ENCODE measurements around the gene ANAPC2. TPM values are rescaled to one million over a fixed set of nuclear protein-coding genes. Genes with fewer than 3 reads are reported as not detected.
A peak's percentile ranks its signal among the peaks of the same experiment; 100 is the strongest.

ANAPC2 gene
- total and polyA plus RNA-seq, 4 donors = 18.4 to 69.8 (median 44.2) TPM

DNA sequence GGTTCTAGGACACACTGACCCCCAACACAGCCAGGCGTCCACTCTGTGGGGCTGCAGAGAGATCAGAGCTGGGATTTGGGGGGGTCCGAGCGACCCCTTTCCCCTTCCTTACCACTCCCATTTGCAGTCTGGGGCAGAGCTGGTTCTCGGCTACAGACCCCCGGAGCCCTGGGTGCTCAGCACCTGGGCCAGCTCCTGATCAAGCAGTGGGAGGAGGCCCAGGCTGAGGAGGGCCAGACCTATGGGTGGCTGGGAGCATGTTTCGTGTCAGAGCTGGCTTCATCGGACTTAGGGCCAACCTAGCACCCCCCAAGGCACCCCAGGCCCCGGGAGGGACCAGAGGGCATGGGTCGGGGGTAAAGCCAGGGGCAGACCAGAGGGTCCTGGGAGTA, 41.8 kb downstream of the ANAPC2 start:
- peaks cover 81% of the 10 kb centered on the region for H3K36me3 ChIP-seq (ENCODE audit: control insufficient read depth, insufficient read depth, low read length)
- H3K4me3 ChIP-seq (ENCODE audit: low read depth, low read length) = no peak overlapping the region
- peaks cover 9% of the 10 kb centered on the region for H3K4me1 ChIP-seq (ENCODE audit: control insufficient read depth, insufficient read depth, low read length)
- WGBS (ENCODE audit: insufficient coverage) = 86% methylated on average over 4 of the region's 9 CpGs
- DNase-seq (ENCODE audit: low read depth in 4 of 6, low spot score in 6 of 6) = no peak
- H3K9me3 ChIP-seq (ENCODE audit: control insufficient read depth, insufficient read depth, low read length) = no peaks in the 10 kb centered on the region
- no peak overlapping the region for H3K27ac ChIP-seq (ENCODE audit: low read depth, low read length)
- peaks cover 2% of the 10 kb centered on the region for H3K27me3 ChIP-seq (ENCODE audit: control insufficient read depth, insufficient read depth, low read length)

GRCh38 chr9:137145731-137146526, 42.4 kb downstream of the ANAPC2 start:
- no peak for DNase-seq (ENCODE audit: low read depth in 4 of 6, low spot score in 6 of 6)
- no peak overlapping the region for H3K27ac ChIP-seq (ENCODE audit: low read depth, low read length)
- H3K27me3 ChIP-seq (ENCODE audit: control insufficient read depth, insufficient read depth, low read length) = peaks cover 4% of the 10 kb centered on the region
- peaks cover 84% of the 10 kb centered on the region for H3K36me3 ChIP-seq (ENCODE audit: control insufficient read depth, insufficient read depth, low read length)
- WGBS (ENCODE audit: insufficient coverage) = 49% methylated on average over 47 of the region's 49 CpGs
- H3K4me3 ChIP-seq (ENCODE audit: low read depth, low read length) = no peak overlapping the region
- H3K4me1 ChIP-seq (ENCODE audit: control insufficient read depth, insufficient read depth, low read length) = peaks cover 15% of the 10 kb centered on the region
- no peaks in the 10 kb centered on the region for H3K9me3 ChIP-seq (ENCODE audit: control insufficient read depth, insufficient read depth, low read length)

GRCh38 chr9:137143459-137143858, 44.9 kb downstream of the ANAPC2 start:
- Histone ChIP-seq H3K27ac (ENCODE audit: low read depth, low read length) (no peak overlapping the region), H3K4me1 (ENCODE audit: control insufficient read depth, insufficient read depth, low read length) (peaks cover 30% of the 10 kb centered on the region), H3K9me3 (ENCODE audit: control insufficient read depth, insufficient read depth, low read length) (no peaks in the 10 kb centered on the region), H3K27me3 (ENCODE audit: control insufficient read depth, insufficient read depth, low read length) (peaks cover 22% of the 10 kb centered on the region), H3K36me3 (ENCODE audit: control insufficient read depth, insufficient read depth, low read length) (peaks cover 69% of the 10 kb centered on the region), H3K4me3 (ENCODE audit: low read depth, low read length) (no peak overlapping the region)
- WGBS (ENCODE audit: insufficient coverage) = 51% methylated on average over 4 of the region's 4 CpGs
- no peak for DNase-seq (ENCODE audit: low read depth in 4 of 6, low spot score in 6 of 6)

- H3K9me3 ChIP-seq (ENCODE audit: control insufficient read depth, insufficient read depth, low read length) = no peaks in the 10 kb centered on the region
- peaks cover 57% of the 10 kb centered on the region for H3K36me3 ChIP-seq (ENCODE audit: control insufficient read depth, insufficient read depth, low read length)
- peaks cover 33% of the 10 kb centered on the region for H3K27me3 ChIP-seq (ENCODE audit: control insufficient read depth, insufficient read depth, low read length)
- peaks cover 43% of the 10 kb centered on the region for H3K4me1 ChIP-seq (ENCODE audit: control insufficient read depth, insufficient read depth, low read length)
- no peak overlapping the region for H3K27ac ChIP-seq (ENCODE audit: low read depth, low read length)
- no peak overlapping the region for H3K4me3 ChIP-seq (ENCODE audit: low read depth, low read length)
- no peak for DNase-seq (ENCODE audit: low read depth in 4 of 6, low spot score in 6 of 6)
- WGBS (ENCODE audit: insufficient coverage) = 75% methylated on average over 19 of the region's 24 CpGs
These were observed 46.1 kb downstream of the ANAPC2 start for GRCh38 chr9:137141976-137142936.

DNA sequence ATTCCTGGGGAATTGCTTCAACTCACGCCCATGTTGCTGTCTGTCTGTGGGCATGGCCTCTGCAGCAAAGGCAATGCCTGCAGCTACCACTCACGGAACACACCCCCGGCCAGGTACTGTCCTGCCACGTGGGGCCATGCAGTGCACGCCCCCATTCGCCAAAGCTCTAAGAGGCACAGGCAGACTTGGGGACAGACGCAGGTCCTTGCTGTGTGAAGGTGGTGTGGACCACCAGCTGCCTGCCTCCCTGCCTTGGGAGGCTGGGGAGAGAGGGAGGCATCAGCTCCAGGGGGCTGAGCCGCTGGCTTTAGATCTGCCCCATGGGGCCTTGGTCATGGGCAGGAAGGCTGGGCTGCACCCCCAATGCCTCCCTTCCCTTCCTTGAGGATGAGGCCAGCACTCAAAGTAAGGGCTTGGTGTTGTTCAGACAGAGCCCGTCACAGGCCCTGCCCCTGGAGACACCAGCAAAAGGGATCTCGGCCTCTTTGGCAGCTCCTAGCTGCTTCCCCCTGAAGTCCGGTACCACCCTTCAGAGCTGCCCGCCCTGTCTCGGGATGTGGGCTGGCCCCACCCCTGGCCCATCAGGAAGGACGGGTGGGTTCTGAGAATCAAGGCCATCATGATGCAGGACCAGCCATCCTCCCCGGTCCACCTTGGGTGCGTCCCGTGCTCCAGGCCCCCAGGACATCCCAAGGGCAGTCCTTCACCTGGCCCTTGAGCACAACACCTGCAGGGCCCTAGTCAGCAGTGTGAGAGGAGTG, 47.1 kb downstream of the ANAPC2 start:
- no peak overlapping the region for H3K27ac ChIP-seq (ENCODE audit: low read depth, low read length)
- H3K9me3 ChIP-seq (ENCODE audit: control insufficient read depth, insufficient read depth, low read length) = no peaks in the 10 kb centered on the region
- no peak for DNase-seq (ENCODE audit: low read depth in 4 of 6, low spot score in 6 of 6)
- no peak overlapping the region for H3K4me3 ChIP-seq (ENCODE audit: low read depth, low read length)
- peaks cover 43% of the 10 kb centered on the region for H3K27me3 ChIP-seq (ENCODE audit: control insufficient read depth, insufficient read depth, low read length)
- WGBS (ENCODE audit: insufficient coverage) = 68% methylated on average over 16 of the region's 17 CpGs
- H3K4me1 ChIP-seq (ENCODE audit: control insufficient read depth, insufficient read depth, low read length) = peaks cover 53% of the 10 kb centered on the region
- peaks cover 46% of the 10 kb centered on the region for H3K36me3 ChIP-seq (ENCODE audit: control insufficient read depth, insufficient read depth, low read length)

GRCh38 chr9:137140151-137141012, 48.0 kb downstream of the ANAPC2 start:
- no peak overlapping the region for H3K27ac ChIP-seq (ENCODE audit: low read depth, low read length)
- DNase-seq (ENCODE audit: low read depth in 4 of 6, low spot score in 6 of 6) = peak in 2 of 6 donors; percentile 26 to 81

DNA sequence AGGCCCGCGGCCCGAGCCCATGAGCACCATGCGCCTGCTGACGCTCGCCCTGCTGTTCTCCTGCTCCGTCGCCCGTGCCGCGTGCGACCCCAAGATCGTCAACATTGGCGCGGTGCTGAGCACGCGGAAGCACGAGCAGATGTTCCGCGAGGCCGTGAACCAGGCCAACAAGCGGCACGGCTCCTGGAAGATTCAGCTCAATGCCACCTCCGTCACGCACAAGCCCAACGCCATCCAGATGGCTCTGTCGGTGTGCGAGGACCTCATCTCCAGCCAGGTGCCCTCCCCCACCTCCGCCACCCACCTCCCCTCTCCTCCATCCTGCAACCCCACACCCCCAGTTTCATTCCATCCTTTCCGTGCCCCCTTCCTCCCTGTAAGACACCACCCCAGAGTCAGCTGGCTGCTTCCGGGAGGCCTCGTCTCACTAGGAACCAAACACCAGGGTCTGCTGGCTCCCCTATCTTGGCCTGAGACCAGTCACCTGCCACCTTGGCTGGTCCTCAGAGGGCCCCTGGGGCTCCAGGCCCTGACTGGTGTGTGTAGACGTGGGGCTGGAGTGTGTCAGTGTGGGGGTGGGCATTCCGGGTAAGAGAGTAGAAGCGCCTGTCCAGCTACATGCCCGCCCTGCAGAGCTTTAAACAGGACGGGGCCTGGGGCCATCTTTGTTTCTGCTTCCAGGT, 48.8 kb downstream of the ANAPC2 start:
- Histone ChIP-seq H3K4me1 (ENCODE audit: control insufficient read depth, insufficient read depth, low read length) (peaks cover 54% of the 10 kb centered on the region), H3K36me3 (ENCODE audit: control insufficient read depth, insufficient read depth, low read length) (peaks cover 40% of the 10 kb centered on the region), H3K4me3 (ENCODE audit: low read depth, low read length) (peak overlapping the region; percentile 31), H3K27ac (ENCODE audit: low read depth, low read length) (no peak overlapping the region), H3K27me3 (ENCODE audit: control insufficient read depth, insufficient read depth, low read length) (peaks cover 46% of the 10 kb centered on the region), H3K9me3 (ENCODE audit: control insufficient read depth, insufficient read depth, low read length) (no peaks in the 10 kb centered on the region)
- 17% methylated on average over 34 of the region's 37 CpGs for WGBS (ENCODE audit: insufficient coverage)
- DNase-seq (ENCODE audit: low read depth in 4 of 6, low spot score in 6 of 6) = peak in 2 of 6 donors; percentile 50 to 65

More at GRCh38 chr9:137140151-137141012, 48.0 kb downstream of the ANAPC2 start:
- peak overlapping the region; percentile 31 for H3K4me3 ChIP-seq (ENCODE audit: low read depth, low read length)
- no peaks in the 10 kb centered on the region for H3K9me3 ChIP-seq (ENCODE audit: control insufficient read depth, insufficient read depth, low read length)
- peaks cover 40% of the 10 kb centered on the region for H3K36me3 ChIP-seq (ENCODE audit: control insufficient read depth, insufficient read depth, low read length)
- peaks cover 54% of the 10 kb centered on the region for H3K4me1 ChIP-seq (ENCODE audit: control insufficient read depth, insufficient read depth, low read length)
- 47% methylated on average over 18 of the region's 26 CpGs for WGBS (ENCODE audit: insufficient coverage)
- H3K27me3 ChIP-seq (ENCODE audit: control insufficient read depth, insufficient read depth, low read length) = peaks cover 46% of the 10 kb centered on the region

- no peak within 1 kb of the TSS for H3K27ac ChIP-seq (ENCODE audit: low read depth, low read length)
- DNase-seq (ENCODE audit: low read depth in 4 of 6, low spot score in 6 of 6) = peak in 4 of 6 donors; percentile 43 to 92 (median 75)
These were observed 49.5 kb downstream of the ANAPC2 start, which contains the start of gene GRIN1 for GRCh38 chr9:137138722-137139467. TSS of gene GRIN1 (plus strand) at chr9:137139154. CDS start at chr9:137139487, 333 bp downstream.

More at GRCh38 chr9:137138722-137139467, 49.5 kb downstream of the ANAPC2 start, which contains the start of gene GRIN1:
- 4% methylated on average over 104 of the region's 104 CpGs for WGBS (ENCODE audit: insufficient coverage)
- Histone ChIP-seq H3K4me3 (ENCODE audit: low read depth, low read length) (peak within 1 kb of the TSS; percentile 31), H3K4me1 (ENCODE audit: control insufficient read depth, insufficient read depth, low read length) (peaks cover 54% of the 10 kb centered on the region), H3K27me3 (ENCODE audit: control insufficient read depth, insufficient read depth, low read length) (peaks cover 46% of the 10 kb centered on the region), H3K36me3 (ENCODE audit: control insufficient read depth, insufficient read depth, low read length) (peaks cover 36% of the 10 kb centered on the region), H3K9me3 (ENCODE audit: control insufficient read depth, insufficient read depth, low read length) (no peaks in the 10 kb centered on the region)

All from spinal cord (tissue), 10 donors.